Psoas muscle (tissue), 8 donors: ENCODE measurements around the gene SYNE2. TPM values are rescaled to one million over a fixed set of nuclear protein-coding genes. Genes with fewer than 3 reads are reported as not detected.
"Not testable (repeated sequence)": the region's sequence is repeated elsewhere in the genome, so short reads cannot be mapped to it uniquely, and the experiment has no call there.

ENCODE experiments used
- ATAC-seq, 4 donors: fragments of 200-7000 bp; cut with Tn5 transposase; one replicate each; pipeline ENCODE4 v1.9.1; 2020; ENCODE audit warnings: moderate library complexity in 3 of 4, mild to moderate bottlenecking in 2 of 4
- DNase-seq, 2 donors: peaks; one replicate each; pipeline ENCODE4 v3.0.0-alpha.2; 2020
- H3K27ac ChIP-seq: fragments of 200-600 bp; one replicate; pipeline ENCODE4 v1.8.0; 2022
- H3K27me3 ChIP-seq, 3 donors: fragments of 200-600 bp in 1 of 3; one replicate each; pipeline versions ENCODE4 v1.6.1 to v1.8.0; 2013 to 2022; ENCODE audit warnings: low read length in 2 of 3, mild to moderate bottlenecking in 2 of 3, moderate library complexity in 1 of 3; ENCODE audit not compliant: insufficient read depth in 3 of 3
- H3K36me3 ChIP-seq, 2 donors: fragments of 200-600 bp in 1 of 2; one replicate each; pipeline versions ENCODE4 v1.6.1 to v1.8.0; 2013 to 2022; ENCODE audit warnings: low read depth in 1 of 2, mild to moderate bottlenecking in 1 of 2, moderate library complexity in 1 of 2; ENCODE audit not compliant: insufficient read depth in 1 of 2
- H3K4me1 ChIP-seq: fragments of 200-600 bp; one replicate; pipeline ENCODE4 v1.8.0; 2022
- H3K4me3 ChIP-seq: fragments of 200-600 bp; one replicate; pipeline ENCODE4 v1.8.0; 2022; ENCODE audit warnings: mild to moderate bottlenecking
- H3K9me3 ChIP-seq: fragments of 200-600 bp; one replicate; pipeline ENCODE4 v1.8.0; 2022
- WGBS, 3 donors: extraction: QIAGEN DNeasy Blood & Tissue Kit; methylation state at CpG; one replicate each; pipeline versions ENCODE4 v1.1.6 to v1.1.7; 2013; 5-methylcytosine and 5-hydroxymethylcytosine counted together
- intact Hi-C, 2 donors: fragments of 100-400 bp; cut with DNase I; formaldehyde crosslinking; loops; one replicate each; pipeline versions ENCODE4 v1.11.0 to v1.14.2; 2022
- polyA plus RNA-seq, 3 donors: library from polyadenylated mRNA; stranded (reverse); fragments of 200-250 nt; gene quantifications; one replicate each; pipeline ENCODE4 v1.2.3, GENCODE V29; 2013
- total RNA-seq, 4 donors: library from RNA; stranded (reverse); fragmentation: NEBNext Ultra II Directional in 2 of 4; extraction: Animal tissue kit (Norgen Biotek cat#: 25700) in 2 of 4; gene quantifications; one replicate each; pipeline versions ENCODE4 v1.2.1 to v1.2.4, GENCODE V29; 2021 to 2023
- TF ChIP-seq, protein P1 (sequence below): fragments of 200-600 bp; IDR thresholded peaks from one replicate; pipeline ENCODE4 v1.8.0; 2022; ENCODE audit warnings: antibody characterized with exemption
- donor health status: healthy with polysubstance abuse.
- donor health status: DM: no; HTN: no; CAD: no; lungs with moderate emphysema.
- donor health status: Bipolar disorder and iron deficiency.
- donor health status: healthy.
- donor health status: DM: yes; HTN: yes; CAD: no.
- donor health status: DM: no; HTN: no; CAD: no.
- donor health status: DM: no; HTN: no; CAD: no.
- donor health status: DM: yes; HTN: yes; CAD: no.

The SYNE2 gene
- total and polyA plus RNA-seq, 7 donors: 23.0 to 239 (median 150) TPM

DNA sequence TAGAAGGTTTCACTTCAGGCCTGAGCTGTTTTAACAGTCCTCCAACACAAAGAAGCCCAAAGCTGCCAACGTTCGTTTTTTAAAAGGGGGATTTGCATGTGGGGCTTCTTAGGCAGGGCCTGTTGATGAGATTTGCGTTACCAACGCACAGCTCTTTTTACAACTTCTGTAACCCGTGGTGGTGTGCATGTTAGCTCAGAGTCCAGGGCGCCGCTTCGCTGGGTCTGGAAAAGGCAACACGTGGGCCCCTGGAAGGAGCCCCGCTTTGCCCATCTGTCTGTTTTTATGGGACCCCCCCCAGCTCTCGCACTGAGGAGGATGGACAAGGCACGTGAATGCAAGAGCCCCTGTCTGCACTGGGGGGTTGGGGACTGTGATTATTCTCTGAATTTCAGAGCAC, 357.4 kb downstream of the SYNE2 start:
- DNase-seq (no peak), ATAC-seq (no peak)
- WGBS, 3 donors: 69 to 76% (median 72%) methylated on average over 12 of the region's 12 CpGs
- peak overlapping the region; percentile 79 for H3K27ac ChIP-seq
- H3K9me3 ChIP-seq: no peaks in the 10 kb centered on the region
- intact Hi-C loops: loop anchor here in 1 of 2 donors (10.0 kb wide), 1 partner anchor 85 kb away; the partner anchor contains the start of gene ESR2
- H3K4me1 ChIP-seq: peaks cover 28% of the 10 kb centered on the region
- H3K4me3 ChIP-seq: no peak overlapping the region
- no peaks in the 10 kb centered on the region for H3K27me3 ChIP-seq
- peaks cover 0 to 77% of the 10 kb centered on the region in 2 donors for H3K36me3 ChIP-seq
- TF ChIP-seq, protein P1, sequence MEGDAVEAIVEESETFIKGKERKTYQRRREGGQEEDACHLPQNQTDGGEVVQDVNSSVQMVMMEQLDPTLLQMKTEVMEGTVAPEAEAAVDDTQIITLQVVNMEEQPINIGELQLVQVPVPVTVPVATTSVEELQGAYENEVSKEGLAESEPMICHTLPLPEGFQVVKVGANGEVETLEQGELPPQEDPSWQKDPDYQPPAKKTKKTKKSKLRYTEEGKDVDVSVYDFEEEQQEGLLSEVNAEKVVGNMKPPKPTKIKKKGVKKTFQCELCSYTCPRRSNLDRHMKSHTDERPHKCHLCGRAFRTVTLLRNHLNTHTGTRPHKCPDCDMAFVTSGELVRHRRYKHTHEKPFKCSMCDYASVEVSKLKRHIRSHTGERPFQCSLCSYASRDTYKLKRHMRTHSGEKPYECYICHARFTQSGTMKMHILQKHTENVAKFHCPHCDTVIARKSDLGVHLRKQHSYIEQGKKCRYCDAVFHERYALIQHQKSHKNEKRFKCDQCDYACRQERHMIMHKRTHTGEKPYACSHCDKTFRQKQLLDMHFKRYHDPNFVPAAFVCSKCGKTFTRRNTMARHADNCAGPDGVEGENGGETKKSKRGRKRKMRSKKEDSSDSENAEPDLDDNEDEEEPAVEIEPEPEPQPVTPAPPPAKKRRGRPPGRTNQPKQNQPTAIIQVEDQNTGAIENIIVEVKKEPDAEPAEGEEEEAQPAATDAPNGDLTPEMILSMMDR: no peak

GRCh38 chr14:64210912-64211311, 358.1 kb downstream of the SYNE2 start:
- H3K4me3 ChIP-seq, H3K9me3 ChIP-seq, H3K27me3 ChIP-seq, DNase-seq, ATAC-seq: not testable (repeated sequence)
- 71 to 87% (median 73%) methylated on average over 6 of the region's 6 CpGs for WGBS, 3 donors
- intact Hi-C loops: loop anchor here in 1 of 2 donors (10.0 kb wide), 1 partner anchor 84 kb away; the partner anchor contains the start of gene ESR2
- peaks cover 28% of the 10 kb centered on the region for H3K4me1 ChIP-seq
- peaks cover 0 to 80% of the 10 kb centered on the region in 2 donors for H3K36me3 ChIP-seq
- peak overlapping the region; percentile 37 for H3K27ac ChIP-seq

- ATAC-seq (no peak), DNase-seq (no peak)
- no peak overlapping the region for H3K4me3 ChIP-seq
- peaks cover 28% of the 10 kb centered on the region for H3K4me1 ChIP-seq
- H3K27ac ChIP-seq: peak overlapping the region; percentile 90
- H3K36me3 ChIP-seq: peaks cover 0 to 97% of the 10 kb centered on the region in 2 donors
- no peaks in the 10 kb centered on the region for H3K9me3 ChIP-seq
- 94 to 98% (median 95%) methylated on average over 8 of the region's 8 CpGs for WGBS, 3 donors
- intact Hi-C loops: loop anchor here in 1 of 2 donors (10.0 kb wide), 1 partner anchor 82 kb away; the partner anchor contains the start of gene ESR2
- no peaks in the 10 kb centered on the region for H3K27me3 ChIP-seq
- TF ChIP-seq, protein P1: no peak
These were observed 359.9 kb downstream of the SYNE2 start for GRCh38 chr14:64212666-64213065.

GRCh38 chr14:64213086-64213485, 360.3 kb downstream of the SYNE2 start:
- DNase-seq: no peak
- H3K4me1 ChIP-seq: peaks cover 33% of the 10 kb centered on the region
- peak overlapping the region; percentile 90 for H3K27ac ChIP-seq
- peak overlapping the region; percentile 78 for H3K4me3 ChIP-seq
- no peak for ATAC-seq
- TF ChIP-seq, protein P1: no peak
- peaks cover 0 to 98% of the 10 kb centered on the region in 2 donors for H3K36me3 ChIP-seq
- intact Hi-C loops: loop anchor here in 1 of 2 donors (10.0 kb wide), 1 partner anchor 82 kb away; the partner anchor contains the start of gene ESR2
- no peaks in the 10 kb centered on the region for H3K27me3 ChIP-seq
- 58 to 89% (median 71%) methylated on average over 5 of the region's 5 CpGs for WGBS, 3 donors
- H3K9me3 ChIP-seq: no peaks in the 10 kb centered on the region

GRCh38 chr14:64213853-64214570, 361.2 kb downstream of the SYNE2 start:
- Histone ChIP-seq H3K4me3 (peak overlapping the region; percentile 78), H3K36me3 (peaks cover 0 to 98% of the 10 kb centered on the region in 2 donors), H3K9me3 (no peaks in the 10 kb centered on the region), H3K27me3 (no peaks in the 10 kb centered on the region), H3K27ac (peak overlapping the region; percentile 90), H3K4me1 (peaks cover 39% of the 10 kb centered on the region)
- TF ChIP-seq, protein P1: no peak
- WGBS, 3 donors: 41 to 57% (median 42%) methylated on average over 15 of the region's 15 CpGs
- intact Hi-C loops: loop anchor here in 1 of 2 donors (10.0 kb wide), 1 partner anchor 81 kb away; the partner anchor contains the start of gene ESR2
- ATAC-seq (peak in 3 of 4 donors; percentile 19 to 29 (median 23)), DNase-seq (no peak)
